Liver (tissue), 9 donors: ENCODE data around the gene ZNF365. TPM values are rescaled to one million over a fixed set of nuclear protein-coding genes. Genes with fewer than 3 reads are reported as not detected.

Source experiments
- DNase-seq: peaks from one replicate; pipeline ENCODE4 v3.0.0-alpha.2; 2017; ENCODE audit warnings: low spot score
- H3K27ac ChIP-seq, 2 donors: one replicate each; pipeline ENCODE4 v1.7.0; 2013; ENCODE audit warnings: inconsistent platforms in 2 of 2, low read length in 2 of 2, control low read depth in 1 of 2, low read depth in 1 of 2, mild to moderate bottlenecking in 1 of 2
- H3K27me3 ChIP-seq, 4 donors: one replicate each; pipeline versions ENCODE4 v1.6.1 to v1.7.0; 2013; ENCODE audit warnings: low read length in 3 of 4, inconsistent platforms in 1 of 4, mild to moderate bottlenecking in 1 of 4, moderate library complexity in 1 of 4; ENCODE audit not compliant: control insufficient read depth in 4 of 4, insufficient read depth in 4 of 4
- H3K36me3 ChIP-seq, 4 donors: one replicate each; pipeline versions ENCODE4 v1.6.1 to v1.7.0; 2013; ENCODE audit warnings: low read length in 3 of 4, mild to moderate bottlenecking in 3 of 4, low read depth in 1 of 4, moderate library complexity in 1 of 4; ENCODE audit not compliant: control insufficient read depth in 4 of 4, insufficient read depth in 3 of 4
- H3K4me1 ChIP-seq, 4 donors: one replicate each; pipeline versions ENCODE4 v1.6.1 to v1.7.0; 2013; ENCODE audit warnings: low read length in 3 of 4, mild to moderate bottlenecking in 3 of 4, moderate library complexity in 1 of 4; ENCODE audit not compliant: control insufficient read depth in 4 of 4, insufficient read depth in 4 of 4
- H3K4me3 ChIP-seq, 3 donors: one replicate each; pipeline versions ENCODE4 v1.6.1 to v1.7.0; 2013; ENCODE audit warnings: low read length in 3 of 3, control low read depth in 1 of 3, low read depth in 1 of 3, mild to moderate bottlenecking in 1 of 3
- H3K9ac ChIP-seq, 2 donors: one replicate each; pipeline ENCODE4 v1.7.0; 2013; ENCODE audit warnings: low read length in 2 of 2, mild to moderate bottlenecking in 2 of 2, moderate library complexity in 2 of 2, control low read depth in 1 of 2, low read depth in 1 of 2
- H3K9me3 ChIP-seq, 4 donors: one replicate each; pipeline versions ENCODE4 v1.6.1 to v1.7.0; 2013; ENCODE audit warnings: low read length in 3 of 4; ENCODE audit not compliant: control insufficient read depth in 4 of 4
- FOXA1 ChIP-seq: IDR thresholded peaks from 2 replicates; pipeline ENCODE4 v1.6.1; 2016; ENCODE audit warnings: antibody characterized with exemption
- FOXA2 ChIP-seq: IDR thresholded peaks from 2 replicates; pipeline ENCODE4 v1.6.1; 2016; ENCODE audit warnings: antibody characterized with exemption
- GABPA ChIP-seq, 2 donors: IDR thresholded peaks in 1 of 2; conservative IDR thresholded peaks in 1 of 2; 2 replicates each; pipeline ENCODE4 v1.6.1; 2016; ENCODE audit warnings: antibody characterized with exemption in 2 of 2, mild to moderate bottlenecking in 1 of 2, moderate library complexity in 1 of 2
- HNF4A ChIP-seq, 2 donors: conservative IDR thresholded peaks; 2 replicates each; pipeline ENCODE4 v1.6.1; 2016; ENCODE audit warnings: antibody characterized with exemption in 2 of 2, mild to moderate bottlenecking in 2 of 2
- JUND ChIP-seq, 2 donors: IDR thresholded peaks; 2 replicates each; pipeline ENCODE4 v1.6.1; 2016; ENCODE audit warnings: antibody characterized with exemption in 2 of 2
- NR2F2 ChIP-seq: IDR thresholded peaks from 2 replicates; pipeline ENCODE4 v1.6.1; 2016; ENCODE audit warnings: antibody characterized with exemption
- RAD21 ChIP-seq, 2 donors: IDR thresholded peaks; 2 replicates each; pipeline ENCODE4 v1.6.1; 2016; ENCODE audit warnings: antibody characterized with exemption in 2 of 2, mild to moderate bottlenecking in 2 of 2
- RXRA ChIP-seq, 2 donors: IDR thresholded peaks; 2 replicates each; pipeline ENCODE4 v1.6.1; 2017 to 2018; ENCODE audit warnings: antibody characterized with exemption in 2 of 2, mild to moderate bottlenecking in 1 of 2
- TAF1 ChIP-seq: conservative IDR thresholded peaks from 2 replicates; pipeline ENCODE4 v1.6.1; 2016; ENCODE audit warnings: antibody characterized with exemption, mild to moderate bottlenecking
- YY1 ChIP-seq: IDR thresholded peaks from 2 replicates; pipeline ENCODE4 v1.6.1; 2016; ENCODE audit warnings: antibody characterized with exemption, mild to moderate bottlenecking
- ZBTB33 ChIP-seq: IDR thresholded peaks from 2 replicates; pipeline ENCODE4 v1.6.1; 2016; ENCODE audit warnings: antibody characterized with exemption
- WGBS: extraction: QIAGEN DNeasy Blood & Tissue Kit; methylation state at CpG from one replicate; pipeline ENCODE4 v1.1.7; 2013; 5-methylcytosine and 5-hydroxymethylcytosine counted together
- polyA plus RNA-seq, 2 donors: library from polyadenylated mRNA; stranded (reverse) in 1 of 2; unstranded in 1 of 2; fragments of 200-250 nt in 1 of 2; fragments of >200 nt in 1 of 2; fragmentation: Nextera tagmentation in 1 of 2; extraction: Ambion mirVana in 1 of 2; gene quantifications; one replicate each; pipeline versions ENCODE4 v1.2.1 to v1.2.3, GENCODE V29; 2013 to 2015
- total RNA-seq, 2 donors: library from RNA; depleted of rRNA; stranded (reverse); fragments of >200 nt; gene quantifications; one replicate each; pipeline ENCODE4 v1.2.3, GENCODE V29; 2014
- TF ChIP-seq, protein P1 (sequence below): IDR thresholded peaks from 2 replicates; pipeline ENCODE4 v1.6.1; 2016; ENCODE audit warnings: antibody characterized with exemption
- TF ChIP-seq, protein P2 (sequence below): IDR thresholded peaks from 2 replicates; pipeline ENCODE4 v1.6.1; 2016; ENCODE audit warnings: antibody characterized with exemption
- TF ChIP-seq, protein P3 (sequence below): fragments of 150-350 bp; IDR thresholded peaks from 2 replicates; pipeline ENCODE4 v1.5.1; 2017; ENCODE audit warnings: improper control_type of control experiment, low read depth, low read length; ENCODE audit not compliant: missing input control
- TF ChIP-seq, protein P4 (sequence below): IDR thresholded peaks from 2 replicates; pipeline ENCODE4 v1.6.1; 2016; ENCODE audit warnings: antibody characterized with exemption, mild to moderate bottlenecking
- donor health status: healthy.
- donor health status: healthy.
- donor health status: healthy.
- donor health status: healthy.
- donor health status: healthy.

Gene ZNF365
- total and polyA plus RNA-seq, 4 donors, result under 0.01 TPM; not detected in 3

- TF ChIP-seq GABPA (IDR thresholded peaks at IDR 0.05 in 1 of 2, conservative IDR thresholded peaks at IDR 0.05 in 1 of 2) (no peak), RAD21 (IDR thresholded peaks at IDR 0.05) (no peak), TAF1 (no peak)
- TF ChIP-seq, protein P1, sequence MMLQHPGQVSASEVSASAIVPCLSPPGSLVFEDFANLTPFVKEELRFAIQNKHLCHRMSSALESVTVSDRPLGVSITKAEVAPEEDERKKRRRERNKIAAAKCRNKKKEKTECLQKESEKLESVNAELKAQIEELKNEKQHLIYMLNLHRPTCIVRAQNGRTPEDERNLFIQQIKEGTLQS, result no peak
These were observed 38.8 kb upstream of the ZNF365 start (continued) for GRCh38 chr10:62335326-62335725.

- Histone ChIP-seq H3K4me3 (no peak overlapping the region), H3K36me3 (no peaks in the 10 kb centered on the region), H3K4me1 (no peaks in the 10 kb centered on the region), H3K9ac (no peak overlapping the region), H3K27ac (no peak overlapping the region), H3K9me3 (peaks cover 0 to 2% (median 0%) of the 10 kb centered on the region in 4 donors), H3K27me3 (no peaks in the 10 kb centered on the region)
- no peak for DNase-seq
- TF ChIP-seq, protein P2, sequence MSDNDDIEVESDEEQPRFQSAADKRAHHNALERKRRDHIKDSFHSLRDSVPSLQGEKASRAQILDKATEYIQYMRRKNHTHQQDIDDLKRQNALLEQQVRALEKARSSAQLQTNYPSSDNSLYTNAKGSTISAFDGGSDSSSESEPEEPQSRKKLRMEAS, result no peak
- no peak for TF ChIP-seq TAF1
- TF ChIP-seq, protein P1, result no peak
- no peak for TF ChIP-seq NR2F2
- TF ChIP-seq HNF4A (conservative IDR thresholded peaks at IDR 0.05), result no peak
- 93% methylated on average over 1 of the region's 1 CpG for WGBS
These were observed 37.8 kb upstream of the ZNF365 start for GRCh38 chr10:62336404-62336803.

GRCh38 chr10:62341419-62341818 is 32.8 kb upstream of the ZNF365 start:
- Histone ChIP-seq H3K9ac (no peak overlapping the region), H3K27me3 (no peaks in the 10 kb centered on the region), H3K4me1 (no peaks in the 10 kb centered on the region), H3K9me3 (peaks cover 0 to 16% (median 4%) of the 10 kb centered on the region in 4 donors), H3K36me3 (no peaks in the 10 kb centered on the region), H3K4me3 (no peak overlapping the region), H3K27ac (no peak overlapping the region)
- no peak for DNase-seq
- no peak for TF ChIP-seq ZBTB33

DNA sequence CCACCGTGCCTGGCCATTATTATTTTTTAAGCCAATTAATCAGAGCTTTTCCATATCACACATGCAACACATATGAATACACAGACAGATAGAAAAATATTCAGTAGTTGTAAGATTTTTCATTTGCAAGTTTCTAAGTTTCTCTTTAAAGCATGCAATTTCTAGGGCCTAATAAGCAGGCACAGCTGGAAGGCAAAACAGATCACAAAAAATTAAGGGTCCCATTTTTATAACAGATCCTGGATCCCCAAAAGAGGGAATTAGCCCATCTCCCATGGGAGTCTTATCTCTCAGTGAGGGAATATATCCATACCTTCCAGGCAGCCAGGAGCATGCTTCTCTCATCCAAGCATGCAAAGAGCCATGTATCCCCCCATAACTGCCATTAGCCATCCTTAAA is 31.2 kb upstream of the ZNF365 start:
- Histone ChIP-seq H3K9ac (no peak overlapping the region), H3K4me3 (no peak overlapping the region), H3K4me1 (no peaks in the 10 kb centered on the region), H3K36me3 (no peaks in the 10 kb centered on the region), H3K27ac (no peak overlapping the region), H3K27me3 (no peaks in the 10 kb centered on the region), H3K9me3 (peaks cover 0 to 16% (median 8%) of the 10 kb centered on the region in 4 donors)
- 90% methylated on average over 1 of the region's 1 CpG for WGBS
- no peak for DNase-seq
- TF ChIP-seq NR2F2 (no peak), YY1 (no peak), TAF1 (no peak), JUND (IDR thresholded peaks at IDR 0.05) (no peak), FOXA1 (no peak), RAD21 (IDR thresholded peaks at IDR 0.05) (no peak), FOXA2 (no peak), ZBTB33 (no peak), RXRA (IDR thresholded peaks at IDR 0.05) (no peak)
- TF ChIP-seq, protein P3, sequence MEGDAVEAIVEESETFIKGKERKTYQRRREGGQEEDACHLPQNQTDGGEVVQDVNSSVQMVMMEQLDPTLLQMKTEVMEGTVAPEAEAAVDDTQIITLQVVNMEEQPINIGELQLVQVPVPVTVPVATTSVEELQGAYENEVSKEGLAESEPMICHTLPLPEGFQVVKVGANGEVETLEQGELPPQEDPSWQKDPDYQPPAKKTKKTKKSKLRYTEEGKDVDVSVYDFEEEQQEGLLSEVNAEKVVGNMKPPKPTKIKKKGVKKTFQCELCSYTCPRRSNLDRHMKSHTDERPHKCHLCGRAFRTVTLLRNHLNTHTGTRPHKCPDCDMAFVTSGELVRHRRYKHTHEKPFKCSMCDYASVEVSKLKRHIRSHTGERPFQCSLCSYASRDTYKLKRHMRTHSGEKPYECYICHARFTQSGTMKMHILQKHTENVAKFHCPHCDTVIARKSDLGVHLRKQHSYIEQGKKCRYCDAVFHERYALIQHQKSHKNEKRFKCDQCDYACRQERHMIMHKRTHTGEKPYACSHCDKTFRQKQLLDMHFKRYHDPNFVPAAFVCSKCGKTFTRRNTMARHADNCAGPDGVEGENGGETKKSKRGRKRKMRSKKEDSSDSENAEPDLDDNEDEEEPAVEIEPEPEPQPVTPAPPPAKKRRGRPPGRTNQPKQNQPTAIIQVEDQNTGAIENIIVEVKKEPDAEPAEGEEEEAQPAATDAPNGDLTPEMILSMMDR, result no peak
- TF ChIP-seq, protein P4, sequence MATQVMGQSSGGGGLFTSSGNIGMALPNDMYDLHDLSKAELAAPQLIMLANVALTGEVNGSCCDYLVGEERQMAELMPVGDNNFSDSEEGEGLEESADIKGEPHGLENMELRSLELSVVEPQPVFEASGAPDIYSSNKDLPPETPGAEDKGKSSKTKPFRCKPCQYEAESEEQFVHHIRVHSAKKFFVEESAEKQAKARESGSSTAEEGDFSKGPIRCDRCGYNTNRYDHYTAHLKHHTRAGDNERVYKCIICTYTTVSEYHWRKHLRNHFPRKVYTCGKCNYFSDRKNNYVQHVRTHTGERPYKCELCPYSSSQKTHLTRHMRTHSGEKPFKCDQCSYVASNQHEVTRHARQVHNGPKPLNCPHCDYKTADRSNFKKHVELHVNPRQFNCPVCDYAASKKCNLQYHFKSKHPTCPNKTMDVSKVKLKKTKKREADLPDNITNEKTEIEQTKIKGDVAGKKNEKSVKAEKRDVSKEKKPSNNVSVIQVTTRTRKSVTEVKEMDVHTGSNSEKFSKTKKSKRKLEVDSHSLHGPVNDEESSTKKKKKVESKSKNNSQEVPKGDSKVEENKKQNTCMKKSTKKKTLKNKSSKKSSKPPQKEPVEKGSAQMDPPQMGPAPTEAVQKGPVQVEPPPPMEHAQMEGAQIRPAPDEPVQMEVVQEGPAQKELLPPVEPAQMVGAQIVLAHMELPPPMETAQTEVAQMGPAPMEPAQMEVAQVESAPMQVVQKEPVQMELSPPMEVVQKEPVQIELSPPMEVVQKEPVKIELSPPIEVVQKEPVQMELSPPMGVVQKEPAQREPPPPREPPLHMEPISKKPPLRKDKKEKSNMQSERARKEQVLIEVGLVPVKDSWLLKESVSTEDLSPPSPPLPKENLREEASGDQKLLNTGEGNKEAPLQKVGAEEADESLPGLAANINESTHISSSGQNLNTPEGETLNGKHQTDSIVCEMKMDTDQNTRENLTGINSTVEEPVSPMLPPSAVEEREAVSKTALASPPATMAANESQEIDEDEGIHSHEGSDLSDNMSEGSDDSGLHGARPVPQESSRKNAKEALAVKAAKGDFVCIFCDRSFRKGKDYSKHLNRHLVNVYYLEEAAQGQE, result no peak
- TF ChIP-seq, protein P1, result no peak
